T-helper 9 cell (primary cell): Measurements from ENCODE around the gene ARL15.

Experiments
- DNase-seq: peaks from one replicate; pipeline ENCODE4 v3.0.0-alpha.2; 2020

Gene ARL15

DNA sequence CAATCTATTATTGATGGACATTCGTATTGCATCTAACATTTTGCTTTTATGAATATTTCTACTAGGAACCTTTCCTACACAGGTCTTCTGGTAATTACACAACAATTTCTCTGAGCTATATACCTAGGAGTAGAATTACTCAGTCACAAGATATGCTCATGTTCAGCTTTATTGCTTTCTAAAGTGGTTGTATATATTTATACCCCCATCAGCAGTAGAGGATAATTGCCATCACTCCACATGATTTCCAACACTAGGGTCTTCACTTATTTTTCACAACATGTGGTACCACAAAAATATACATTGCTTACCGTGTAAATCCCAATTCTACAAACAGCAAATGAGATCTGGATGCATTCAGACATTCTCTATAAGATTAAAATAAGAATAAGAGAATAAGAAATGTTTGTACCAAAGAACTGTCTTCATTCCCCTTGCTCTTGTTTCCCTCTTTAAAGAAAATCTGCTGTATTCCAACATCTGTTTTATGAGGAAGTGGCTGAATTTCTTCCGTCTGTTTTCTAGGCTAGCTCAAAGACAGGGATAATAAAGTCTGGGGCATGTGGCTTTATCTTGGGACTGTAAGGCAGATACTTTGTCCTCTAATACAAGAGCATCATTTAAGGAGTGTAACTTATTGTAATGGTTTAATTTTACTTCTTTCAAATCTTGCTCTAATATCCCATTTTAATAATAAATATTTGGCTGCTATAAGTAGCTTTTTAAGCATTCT lies 28.2 kb downstream of the ARL15 start:
- DNase-seq, result no peak

DNA sequence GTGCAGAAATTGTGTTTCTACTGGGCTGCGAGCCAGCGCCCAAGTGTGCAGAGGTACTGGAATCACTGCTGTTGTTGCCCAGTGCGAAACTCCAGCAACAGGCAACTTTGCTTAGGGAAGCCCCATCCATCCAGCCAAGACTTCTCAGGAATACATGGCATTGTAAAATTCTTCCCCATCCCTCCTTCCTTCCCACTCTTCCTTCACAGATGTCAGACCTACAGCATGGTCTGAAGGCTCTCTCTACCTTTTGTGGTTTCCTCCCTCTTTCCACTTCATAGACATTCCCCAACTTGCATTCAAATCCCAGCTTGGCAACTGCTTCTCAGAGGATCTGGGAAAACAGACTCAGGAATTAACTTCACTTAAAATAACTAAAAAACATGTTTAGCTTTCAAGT lies 30.4 kb downstream of the ARL15 start:
- DNase-seq, result no peak

DNA sequence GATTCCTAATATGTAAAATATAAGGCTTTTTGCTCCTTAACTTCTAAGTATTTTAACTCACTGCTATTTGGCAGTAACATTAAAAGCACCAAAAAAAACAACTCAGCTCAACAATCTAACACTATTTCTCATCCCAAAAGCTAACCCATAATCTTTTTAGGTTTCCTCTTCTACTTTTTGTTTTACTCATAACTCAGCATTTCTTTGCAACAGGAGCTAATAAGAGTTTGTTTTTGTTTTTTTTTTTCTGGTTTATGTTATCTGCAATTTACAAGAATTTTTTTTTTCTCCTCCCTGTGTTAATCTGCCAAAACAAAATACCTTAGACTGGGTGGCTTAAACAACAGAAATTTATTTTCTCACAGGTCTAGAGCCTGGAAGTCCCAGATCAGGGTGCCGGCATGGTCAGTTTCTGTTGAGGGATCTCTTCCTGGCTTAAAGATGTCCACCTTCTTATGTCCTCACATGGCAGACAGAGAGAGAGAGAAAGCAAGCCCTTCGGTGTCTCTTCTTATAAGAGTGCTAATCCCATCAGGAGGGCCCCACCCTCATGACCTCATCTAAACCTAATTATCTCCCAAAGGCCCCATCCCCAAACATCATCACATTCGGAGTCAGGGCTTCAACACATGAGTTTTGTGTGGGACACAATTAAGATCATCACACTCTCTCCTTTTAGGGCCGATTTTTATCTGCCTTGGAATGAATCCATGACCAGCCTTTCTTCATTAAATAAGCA lies 31.2 kb downstream of the ARL15 start:
- DNase-seq, result no peak

DNA sequence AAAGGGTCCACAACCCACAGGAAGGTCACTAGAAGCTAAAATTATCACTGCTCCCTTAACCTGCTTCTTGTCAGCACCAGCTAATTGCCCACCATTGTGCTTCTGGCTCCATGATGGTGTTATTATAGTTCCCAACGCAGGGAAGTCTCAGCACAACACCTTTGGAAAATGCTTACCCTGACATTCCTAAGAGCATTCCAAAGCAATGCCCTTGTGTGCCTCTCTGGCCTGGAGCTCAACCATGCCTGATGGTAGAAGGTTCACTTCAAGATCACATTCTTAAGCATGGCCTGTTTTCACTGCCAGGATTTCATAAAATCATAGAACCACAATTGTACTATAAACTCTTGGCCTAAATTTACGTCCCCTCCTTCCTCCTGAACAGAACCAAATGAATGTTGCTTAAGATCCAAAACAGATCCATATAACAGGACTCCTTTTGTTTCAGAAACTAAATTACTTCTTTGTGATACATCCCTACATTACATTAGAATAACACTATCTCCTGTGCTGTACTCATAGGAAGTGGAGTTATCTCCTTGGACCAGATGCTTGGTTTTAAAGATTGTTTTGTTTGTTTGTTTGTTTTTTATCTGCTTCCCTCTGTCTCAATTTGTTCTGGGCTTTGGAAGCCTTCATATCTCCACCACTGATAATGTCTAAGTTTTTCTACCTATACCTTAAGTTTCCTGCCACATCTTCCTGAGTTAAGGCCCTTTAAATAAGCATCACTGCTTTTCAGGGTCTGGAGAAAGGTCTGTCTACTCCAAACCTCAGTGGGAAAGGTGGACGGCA lies 32.1 kb downstream of the ARL15 start:
- DNase-seq, result no peak

DNA sequence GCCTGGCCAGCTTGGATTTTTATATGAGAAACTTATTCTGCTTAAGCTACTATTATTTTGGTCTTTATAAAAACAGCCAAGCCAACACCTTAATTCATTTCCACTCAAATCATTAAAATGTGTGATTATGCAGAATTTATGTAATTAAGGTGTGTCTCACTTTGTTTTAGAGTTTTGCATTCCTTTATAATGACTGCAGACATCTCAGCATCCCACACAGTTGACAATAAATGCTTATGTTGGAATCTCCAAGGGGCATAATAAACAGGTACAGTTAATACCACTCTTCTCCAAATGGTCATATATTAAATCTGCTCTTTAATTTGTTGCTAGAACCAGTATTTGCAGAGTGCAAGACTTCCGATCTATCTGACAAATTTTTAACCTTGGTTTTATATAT lies 34.3 kb downstream of the ARL15 start:
- no peak for DNase-seq

DNA sequence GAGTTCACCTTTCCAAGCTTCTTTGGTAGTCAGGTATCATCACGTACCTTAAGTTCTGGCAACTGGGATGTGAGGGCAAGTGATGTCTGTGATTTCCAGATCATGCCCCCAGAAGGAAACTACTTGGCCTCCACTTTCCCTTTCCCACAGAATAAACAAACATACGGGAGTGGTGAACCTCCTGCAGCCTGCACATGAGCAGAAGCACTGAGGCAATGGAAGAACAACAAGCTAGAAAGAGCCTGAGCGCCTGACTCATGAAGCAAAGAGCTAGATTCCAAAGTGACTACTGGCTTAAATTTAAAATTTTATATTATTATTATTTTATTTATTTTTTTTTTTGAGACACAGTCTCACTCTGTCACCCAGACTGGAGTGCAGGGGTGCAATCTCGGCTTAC lies 35.0 kb downstream of the ARL15 start:
- no peak for DNase-seq

DNA sequence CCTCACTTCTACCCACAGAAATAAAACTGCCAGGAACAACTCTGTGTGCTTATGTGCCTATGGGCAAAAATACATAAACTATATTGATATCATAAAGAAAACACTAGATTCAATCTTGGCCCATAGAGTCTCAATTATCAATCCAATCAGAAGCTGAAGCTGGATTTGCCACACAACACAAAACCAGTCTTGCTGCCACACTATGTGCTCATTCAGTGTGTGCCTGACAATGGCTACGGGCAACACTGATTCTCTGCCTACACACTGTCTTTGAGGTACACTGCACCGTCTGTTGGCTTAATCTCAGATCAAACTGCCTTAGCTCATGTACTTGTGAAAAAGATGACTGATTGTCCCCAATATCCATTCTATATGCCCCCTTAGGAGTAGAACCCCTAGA lies 35.4 kb downstream of the ARL15 start:
- no peak for DNase-seq

DNA sequence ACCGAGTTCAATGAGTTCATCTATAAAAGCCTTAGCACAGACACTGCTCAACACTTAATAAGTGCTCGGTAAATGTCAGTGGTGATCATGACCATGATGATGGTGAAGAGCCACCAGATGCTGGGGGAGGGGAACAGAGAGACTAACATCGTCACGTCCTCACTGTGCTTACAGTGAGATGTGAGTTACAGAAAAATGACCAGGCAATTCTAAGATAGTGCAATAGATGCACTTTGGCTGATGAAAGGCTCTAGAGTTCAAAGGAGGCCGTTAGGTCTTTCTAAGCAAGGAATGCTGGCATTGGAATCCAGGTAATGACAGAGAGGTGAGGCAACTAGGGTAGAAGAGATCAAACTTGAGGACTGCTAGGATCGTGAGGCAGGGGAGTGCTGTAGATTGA lies 36.7 kb downstream of the ARL15 start:
- DNase-seq, result no peak

DNA sequence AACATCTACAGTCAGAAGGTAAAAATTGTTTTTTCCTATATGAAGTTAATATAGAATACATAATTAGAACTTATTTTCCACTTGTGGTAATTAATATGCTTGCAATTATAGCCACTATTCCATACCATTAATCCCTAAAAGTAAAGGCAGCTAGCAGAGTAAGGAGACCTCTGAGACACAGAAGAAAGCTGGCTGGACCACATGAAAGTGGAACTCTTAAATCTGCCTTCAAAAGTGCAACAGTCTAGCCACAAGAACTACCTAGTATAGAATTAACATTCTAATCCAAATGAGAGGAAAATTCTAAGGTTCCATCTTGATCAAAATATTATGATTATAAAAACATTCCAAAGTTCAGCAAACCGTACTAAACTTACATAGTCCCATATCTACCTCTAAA lies 37.6 kb downstream of the ARL15 start:
- no peak for DNase-seq

DNA sequence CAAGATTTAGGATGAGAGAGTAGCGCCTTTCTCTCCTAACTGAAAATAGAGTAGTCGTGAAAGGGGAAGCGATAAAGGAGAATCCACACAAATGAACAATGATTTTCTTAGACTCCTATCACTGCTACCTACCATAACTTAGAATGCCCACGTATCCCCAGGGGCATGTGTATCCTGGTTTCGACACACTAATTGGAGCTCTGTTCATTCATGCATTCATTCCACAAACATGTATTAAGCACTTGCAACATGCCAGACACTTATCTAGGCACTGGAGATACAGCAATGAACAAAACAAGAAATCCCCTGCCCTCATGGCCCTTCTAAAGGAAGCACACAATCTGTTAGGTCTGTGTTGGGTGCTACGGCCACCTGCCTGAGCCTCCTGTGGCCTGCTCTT lies 40.0 kb downstream of the ARL15 start:
- DNase-seq, result no peak

DNA sequence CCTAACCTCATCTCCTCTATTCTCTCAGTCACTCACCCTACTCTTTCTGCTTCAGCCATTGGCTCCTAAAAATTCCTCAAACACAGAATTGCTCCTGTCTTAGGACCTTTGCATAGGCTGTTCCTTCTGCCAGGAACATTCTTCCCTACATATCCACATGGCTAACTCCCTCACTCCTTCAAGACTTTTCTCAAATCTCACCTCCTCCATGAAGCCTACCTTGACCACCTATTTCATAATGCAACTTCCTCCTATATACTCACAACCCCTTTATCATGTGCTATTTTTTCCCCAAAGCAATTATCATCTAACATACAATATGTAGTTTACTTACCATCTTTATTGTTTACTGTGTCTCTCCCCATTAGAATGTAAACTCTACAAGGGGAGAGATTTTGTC lies 45.8 kb downstream of the ARL15 start:
- no peak for DNase-seq

DNA sequence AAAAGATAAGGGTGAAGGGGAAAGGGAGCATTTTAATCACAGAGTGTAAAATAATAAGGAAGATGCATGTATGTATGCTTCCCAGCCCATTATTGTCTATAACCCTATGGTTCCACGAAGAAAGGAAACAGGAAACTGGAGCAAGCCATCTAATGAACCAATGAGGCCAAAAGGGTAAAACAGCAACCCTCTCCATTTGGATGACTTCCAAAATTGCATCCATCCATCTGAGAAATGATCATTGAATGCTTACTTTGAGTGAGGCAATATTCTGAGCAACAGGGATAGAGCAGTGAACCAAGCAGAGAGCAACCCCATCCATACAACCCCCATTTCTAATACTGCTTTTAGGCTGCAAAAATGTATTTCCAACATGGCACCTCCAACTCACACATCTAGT lies 46.9 kb downstream of the ARL15 start:
- DNase-seq, result no peak

DNA sequence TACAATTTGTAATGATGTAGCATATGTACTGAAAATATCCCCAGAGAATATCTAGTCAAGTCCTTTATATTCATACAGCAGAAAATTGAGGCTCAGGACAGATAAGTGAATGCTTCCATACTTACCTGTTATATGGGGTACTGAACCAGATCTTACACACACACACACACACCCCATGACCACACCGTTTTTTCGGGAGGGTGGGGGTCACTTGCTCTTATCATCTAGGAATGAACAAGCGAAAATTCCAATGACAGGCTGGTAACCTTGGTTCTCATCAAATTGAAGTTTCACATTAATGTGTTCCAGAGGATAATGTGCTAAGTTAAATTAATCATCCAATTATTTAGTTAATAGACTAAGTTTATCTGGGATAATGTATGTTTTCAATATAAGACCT lies 48.8 kb downstream of the ARL15 start:
- no peak for DNase-seq

DNA sequence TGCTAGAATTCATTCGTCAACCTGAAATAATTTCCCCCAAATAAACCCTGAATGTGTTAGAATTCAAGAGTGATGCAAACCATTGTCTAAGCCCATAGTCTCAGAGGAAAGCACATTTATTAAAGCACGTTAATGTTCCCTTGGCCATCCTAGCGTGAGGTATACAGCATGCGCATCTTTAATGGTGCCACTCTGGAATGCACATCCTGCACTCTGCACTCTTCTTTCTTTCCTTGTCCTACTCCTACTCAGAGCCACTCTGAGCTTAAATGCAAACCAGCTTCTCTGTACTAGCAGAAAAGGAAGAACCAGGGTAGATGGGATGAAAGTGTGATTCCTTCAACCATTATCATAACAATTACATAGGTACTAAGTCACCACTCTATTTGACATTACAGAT lies 50.4 kb downstream of the ARL15 start:
- DNase-seq, result no peak

DNA sequence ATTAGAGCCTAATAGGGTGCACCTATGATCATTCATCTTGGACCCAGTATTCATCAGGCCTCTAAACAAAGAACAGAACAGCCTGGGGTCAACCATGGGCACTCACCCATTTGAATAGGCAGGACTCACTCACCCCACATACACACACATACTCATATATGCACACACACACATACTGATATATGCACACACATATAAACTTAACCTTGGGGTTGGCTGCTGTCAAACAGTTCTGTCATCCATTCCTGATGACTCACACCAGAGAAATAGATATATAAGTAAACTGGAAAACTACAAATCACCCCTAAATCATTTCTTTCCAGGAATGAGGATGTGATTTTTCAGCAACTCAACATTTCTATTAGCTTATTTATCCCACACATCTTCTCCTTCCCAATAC lies 51.3 kb downstream of the ARL15 start:
- DNase-seq, result no peak

DNA sequence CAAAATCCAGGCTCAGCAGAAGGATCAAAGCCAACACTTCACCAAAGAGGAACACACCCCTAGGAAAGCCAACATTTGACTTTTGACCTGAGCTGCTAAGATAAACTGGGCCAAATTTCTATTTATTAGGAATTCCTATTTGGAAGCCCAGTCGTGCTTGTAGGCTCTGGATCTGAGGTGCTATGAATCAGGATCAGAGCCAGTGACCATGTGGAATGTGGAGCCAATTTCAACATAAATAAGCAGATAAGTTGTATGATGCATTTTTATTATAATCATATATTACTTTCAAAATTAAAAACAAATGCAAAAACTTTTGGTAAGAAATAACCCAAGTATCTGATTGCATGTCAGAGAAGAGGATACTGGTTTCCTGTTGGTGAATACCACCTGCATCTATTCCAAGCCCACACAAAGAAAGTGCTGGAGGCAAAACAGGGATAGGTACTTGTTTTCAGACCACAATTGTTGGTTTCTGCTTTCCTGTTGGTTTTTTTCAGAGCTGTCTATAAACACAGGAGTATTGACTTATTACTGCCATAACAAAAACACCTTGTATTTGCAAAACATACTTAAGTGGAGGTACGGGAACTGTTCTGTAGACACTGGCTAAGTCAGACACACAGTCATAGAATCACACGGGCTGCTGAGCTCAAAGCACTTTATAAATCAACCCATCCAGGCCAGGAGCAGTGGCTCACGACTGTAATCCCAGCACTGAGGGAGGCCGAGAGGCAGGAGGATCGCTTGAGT lies 52.8 kb downstream of the ARL15 start:
- DNase-seq, result no peak

DNA sequence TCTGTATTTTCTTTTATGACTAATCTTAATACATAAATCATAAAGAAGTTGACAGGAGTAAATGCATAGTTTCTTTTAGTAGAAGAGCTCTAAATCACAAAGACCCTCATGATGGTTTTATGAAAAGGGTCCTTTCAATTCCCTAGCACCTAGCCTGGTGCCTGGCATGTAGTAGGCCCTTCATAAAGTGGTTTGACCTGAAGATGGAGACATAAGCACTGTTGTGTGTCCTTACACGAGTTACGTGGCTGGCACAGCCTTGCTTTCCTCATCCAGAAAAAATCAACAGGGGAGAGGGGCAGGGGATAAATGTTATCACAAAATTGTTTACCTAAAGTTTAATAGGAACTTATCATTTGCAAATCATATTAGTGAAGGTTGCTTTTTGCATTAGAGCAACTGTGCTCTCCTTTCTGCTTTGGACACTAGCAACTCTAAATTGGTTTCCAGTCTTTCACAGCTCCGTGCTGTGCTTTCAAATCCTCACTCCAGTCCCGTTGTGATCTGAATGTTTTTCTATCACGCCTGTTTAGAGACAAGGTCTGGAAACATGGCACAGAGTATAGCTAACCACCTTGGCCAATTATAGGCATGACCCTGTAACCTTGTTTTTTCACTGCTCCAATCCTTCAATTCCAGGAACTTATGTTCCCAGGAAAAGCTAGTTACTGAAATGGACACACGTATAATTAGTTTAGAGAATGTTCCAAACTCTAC lies 55.7 kb downstream of the ARL15 start:
- no peak for DNase-seq

DNA sequence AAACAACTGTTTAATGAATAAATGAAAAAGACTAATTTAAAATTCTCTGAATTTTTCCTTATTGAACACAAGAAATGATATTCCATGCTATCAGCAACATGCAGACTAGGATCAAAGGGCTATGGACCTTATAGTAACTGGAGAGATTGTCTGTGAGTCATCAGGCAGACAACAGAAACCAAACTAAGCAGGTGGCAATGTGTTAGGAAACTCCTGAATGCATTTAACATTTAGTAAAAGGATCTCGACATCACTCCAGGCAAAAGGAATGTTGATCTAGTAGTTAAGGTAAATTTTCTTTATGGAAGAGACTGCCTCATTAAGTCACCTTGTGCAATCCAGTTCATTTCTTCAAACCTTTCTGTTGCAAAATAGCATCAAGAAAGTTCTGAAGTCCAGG lies 58.4 kb downstream of the ARL15 start:
- no peak for DNase-seq

DNA sequence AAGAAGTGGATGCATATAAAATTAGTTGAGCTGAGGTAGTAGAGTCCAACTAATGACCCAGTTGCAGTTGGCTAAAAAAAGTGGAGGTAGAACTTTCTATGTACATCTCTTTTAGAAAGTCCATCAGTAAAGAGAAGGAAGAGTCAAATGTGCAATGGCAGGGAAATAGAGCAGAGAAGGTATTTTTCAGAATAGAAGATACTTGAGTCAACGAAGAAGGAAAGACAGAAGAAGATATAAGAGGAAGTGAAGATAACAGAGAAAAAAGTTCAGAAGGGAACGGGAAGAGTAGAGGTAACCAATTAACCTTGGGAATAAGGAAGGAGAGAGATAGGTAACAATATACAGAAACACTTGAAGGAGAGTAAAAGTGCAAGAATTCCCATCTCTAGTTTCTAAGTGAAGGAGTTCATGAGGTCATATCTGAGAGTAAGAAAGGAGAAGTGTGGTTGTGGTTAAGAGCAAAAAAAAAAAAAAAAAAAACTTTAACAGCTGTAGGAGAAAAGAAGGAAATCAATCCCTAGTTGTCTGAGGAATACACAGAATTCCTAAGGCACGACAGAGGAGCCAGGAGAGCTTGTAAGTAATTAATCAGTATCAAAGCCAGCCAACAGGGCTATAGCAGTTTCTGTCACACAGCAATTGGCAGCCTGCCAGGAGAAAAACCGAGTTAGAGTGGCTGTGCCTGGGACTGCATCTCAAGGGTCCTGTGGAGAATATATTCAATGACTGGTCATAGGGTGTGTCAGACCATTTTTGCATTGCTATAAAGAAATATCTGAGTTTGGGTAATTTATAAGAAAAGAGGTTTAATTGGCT lies 61.0 kb downstream of the ARL15 start:
- DNase-seq, result peak; percentile 24

DNA sequence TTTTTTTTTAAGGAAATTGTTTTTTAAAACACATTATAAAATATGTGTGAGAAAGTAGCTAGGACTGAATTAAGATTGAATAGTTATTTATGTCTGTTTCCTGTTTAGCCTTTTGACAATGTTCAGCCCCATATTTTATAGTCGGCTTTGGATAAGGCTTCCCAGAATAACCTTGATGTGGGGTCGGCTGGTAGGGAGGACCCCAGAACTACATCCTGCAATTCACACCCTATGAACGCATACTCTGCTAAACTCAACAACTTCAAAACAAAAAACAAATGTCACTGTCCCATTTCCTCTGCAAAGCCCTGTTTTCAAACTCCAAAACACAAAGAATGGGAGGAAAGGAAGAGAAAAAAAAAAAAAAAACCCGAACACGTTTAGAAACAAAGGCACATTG lies 63.1 kb downstream of the ARL15 start:
- DNase-seq, result no peak

DNA sequence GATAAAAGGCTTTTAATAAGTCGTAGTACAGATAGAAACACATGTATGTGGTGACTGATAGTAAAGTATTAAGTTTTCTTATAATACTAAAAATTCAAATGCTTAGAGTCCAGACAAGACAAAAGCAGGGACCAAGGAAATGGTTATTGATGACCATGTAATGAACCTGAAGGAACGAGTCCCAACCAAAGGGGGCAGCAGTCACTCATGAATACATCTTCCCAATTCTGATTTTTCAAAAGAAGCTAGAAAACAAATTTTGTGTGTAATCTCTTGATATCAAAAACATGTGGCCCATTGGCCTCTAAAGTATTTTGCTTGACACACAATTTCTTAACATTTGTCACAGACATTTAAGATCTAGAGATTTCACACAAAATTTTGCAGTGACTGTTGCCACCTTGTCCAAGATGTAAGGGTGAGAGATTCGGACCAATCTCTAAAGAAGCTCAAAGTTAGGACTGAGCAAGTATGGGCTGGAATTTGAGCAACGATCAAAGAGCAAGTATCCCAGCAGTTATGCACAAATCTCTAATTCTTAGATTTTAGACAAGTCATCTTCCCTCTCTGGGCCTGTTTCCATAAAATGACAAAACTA lies 66.8 kb downstream of the ARL15 start:
- DNase-seq, result peak; percentile 8
